ENCODE data around the gene RRP1B.

RRP1B gene

DNA sequence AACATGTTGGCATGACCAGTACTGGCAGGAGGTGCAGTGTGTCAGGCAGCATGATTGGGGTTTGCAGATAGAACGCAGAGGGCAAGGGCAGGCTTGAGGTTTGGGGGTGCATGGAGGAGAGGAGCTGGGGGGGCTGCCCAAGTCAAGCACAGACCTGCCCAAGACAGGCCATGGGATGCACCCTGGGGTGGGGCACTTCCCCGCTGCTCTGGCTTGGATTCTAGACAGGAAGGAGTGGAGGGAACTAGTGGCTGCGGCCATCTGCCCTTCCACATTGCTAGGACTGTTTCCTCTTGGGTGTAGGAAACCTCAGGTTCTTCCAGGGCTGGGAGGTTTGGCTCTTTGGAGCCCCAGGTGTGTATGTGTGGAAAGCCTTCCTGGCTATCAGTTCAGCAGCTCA, 62.6 kb downstream of the RRP1B start:
- Histone ChIP-seq H3K9ac (ENCODE audit: insufficient read length, low read depth) (peak overlapping the region; percentile 21), H3K36me3 (ENCODE audit: insufficient read depth, insufficient read length, low read length) (peaks cover 40% of the 10 kb centered on the region), H3K9me3 (ENCODE audit: insufficient read depth, low read length) (no peaks in the 10 kb centered on the region), H3K4me1 (ENCODE audit: insufficient read depth, insufficient read length) (peaks cover 25% of the 10 kb centered on the region), H3K4me3 (ENCODE audit: insufficient read length, low read depth) (no peak overlapping the region), H3K27me3 (ENCODE audit: insufficient read depth, insufficient read length) (peaks cover 34% of the 10 kb centered on the region)
- TF ChIP-seq SUZ12 (IDR thresholded peaks at IDR 0.05; ENCODE audit: extremely low read depth, insufficient read depth, insufficient read length) (no peak), YY1 (IDR thresholded peaks at IDR 0.05; ENCODE audit: insufficient read depth, insufficient read length) (no peak), ZNF274 (IDR thresholded peaks at IDR 0.05; ENCODE audit: low read depth, low read length) (no peak)
- no peak for DNase-seq (ENCODE audit: low read depth, low spot score)

DNA sequence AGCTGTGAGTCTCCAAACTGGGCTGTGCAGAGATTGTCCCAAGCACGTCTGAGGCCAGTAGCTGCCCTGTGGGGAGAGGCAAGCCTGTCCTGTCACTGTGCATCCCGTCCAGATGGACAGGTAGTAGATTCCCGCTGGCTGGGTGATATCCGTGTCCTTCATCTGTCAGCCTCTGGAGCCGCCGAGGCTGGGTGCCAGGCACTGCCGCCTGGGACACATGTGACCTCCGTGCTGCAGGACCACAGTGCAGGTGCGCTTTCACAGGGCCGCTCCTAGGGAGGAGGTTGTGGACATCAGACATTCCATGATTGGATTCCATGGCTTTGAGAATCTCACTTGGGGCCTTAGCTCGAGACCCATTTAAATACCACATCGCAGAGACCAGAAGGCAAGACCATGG, 64.3 kb downstream of the RRP1B start:
- DNase-seq (ENCODE audit: low read depth, low spot score): no peak
- Histone ChIP-seq H3K36me3 (ENCODE audit: insufficient read depth, insufficient read length, low read length) (peaks cover 43% of the 10 kb centered on the region), H3K27me3 (ENCODE audit: insufficient read depth, insufficient read length) (peaks cover 18% of the 10 kb centered on the region), H3K9ac (ENCODE audit: insufficient read length, low read depth) (peak overlapping the region; percentile 18), H3K9me3 (ENCODE audit: insufficient read depth, low read length) (no peaks in the 10 kb centered on the region), H3K4me1 (ENCODE audit: insufficient read depth, insufficient read length) (peaks cover 36% of the 10 kb centered on the region), H3K4me3 (ENCODE audit: insufficient read length, low read depth) (no peak overlapping the region)
- no peak for TF ChIP-seq ZNF274 (IDR thresholded peaks at IDR 0.05; ENCODE audit: low read depth, low read length)
- no peak for TF ChIP-seq YY1 (IDR thresholded peaks at IDR 0.05; ENCODE audit: insufficient read depth, insufficient read length)
- TF ChIP-seq SUZ12 (IDR thresholded peaks at IDR 0.05; ENCODE audit: extremely low read depth, insufficient read depth, insufficient read length): no peak

- no peak for DNase-seq (ENCODE audit: low read depth, low spot score)
- Histone ChIP-seq H3K9me3 (ENCODE audit: insufficient read depth, low read length) (no peaks in the 10 kb centered on the region), H3K4me3 (ENCODE audit: insufficient read length, low read depth) (no peak overlapping the region), H3K27me3 (ENCODE audit: insufficient read depth, insufficient read length) (no peaks in the 10 kb centered on the region), H3K4me1 (ENCODE audit: insufficient read depth, insufficient read length) (peaks cover 24% of the 10 kb centered on the region), H3K9ac (ENCODE audit: insufficient read length, low read depth) (no peak overlapping the region), H3K36me3 (ENCODE audit: insufficient read depth, insufficient read length, low read length) (peaks cover 38% of the 10 kb centered on the region)
- TF ChIP-seq YY1 (IDR thresholded peaks at IDR 0.05; ENCODE audit: insufficient read depth, insufficient read length) (no peak), SUZ12 (IDR thresholded peaks at IDR 0.05; ENCODE audit: extremely low read depth, insufficient read depth, insufficient read length) (no peak), ZNF274 (IDR thresholded peaks at IDR 0.05; ENCODE audit: low read depth, low read length) (no peak)
These were observed 67.5 kb downstream of the RRP1B start for GRCh38 chr21:43726686-43727518.

DNA sequence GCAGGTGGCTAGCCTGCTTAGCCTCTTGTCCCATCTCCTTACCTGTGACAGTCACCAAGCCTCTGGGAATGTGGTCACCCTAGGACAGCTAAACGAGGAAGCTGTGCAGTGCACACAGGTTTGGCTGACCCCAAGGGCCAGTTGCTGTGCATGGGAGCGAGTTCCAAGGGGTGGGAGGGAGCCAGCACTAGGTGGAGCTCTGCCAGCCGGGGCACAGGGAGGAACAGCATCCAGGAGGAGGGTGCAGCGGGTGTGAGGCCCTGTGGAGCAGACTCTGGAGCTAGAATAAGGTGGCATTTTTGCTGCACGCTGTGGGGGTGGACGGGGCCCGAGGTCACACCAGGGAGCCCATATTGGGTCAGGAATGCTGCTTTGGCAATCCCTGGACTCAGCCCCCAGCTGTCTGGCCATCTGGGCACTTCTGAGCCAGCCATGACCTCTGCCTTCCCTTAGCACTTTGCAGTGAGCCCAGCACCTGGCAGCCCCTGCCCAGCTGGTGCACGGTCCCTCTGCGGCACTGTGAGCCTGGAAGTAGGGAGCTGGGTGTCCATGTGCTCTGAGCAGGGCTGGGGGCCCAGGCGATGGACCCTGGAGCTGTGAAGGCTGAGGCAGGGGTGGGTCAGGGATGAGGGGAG, 68.3 kb downstream of the RRP1B start:
- peaks cover 22% of the 10 kb centered on the region for H3K4me1 ChIP-seq (ENCODE audit: insufficient read depth, insufficient read length)
- H3K4me3 ChIP-seq (ENCODE audit: insufficient read length, low read depth): peak overlapping the region; percentile 59
- no peaks in the 10 kb centered on the region for H3K27me3 ChIP-seq (ENCODE audit: insufficient read depth, insufficient read length)
- DNase-seq (ENCODE audit: low read depth, low spot score): no peak
- H3K9ac ChIP-seq (ENCODE audit: insufficient read length, low read depth): peak overlapping the region; percentile 88
- H3K36me3 ChIP-seq (ENCODE audit: insufficient read depth, insufficient read length, low read length): peaks cover 36% of the 10 kb centered on the region
- H3K9me3 ChIP-seq (ENCODE audit: insufficient read depth, low read length): no peaks in the 10 kb centered on the region
- TF ChIP-seq YY1 (IDR thresholded peaks at IDR 0.05; ENCODE audit: insufficient read depth, insufficient read length) (no peak), ZNF274 (IDR thresholded peaks at IDR 0.05; ENCODE audit: low read depth, low read length) (no peak), SUZ12 (IDR thresholded peaks at IDR 0.05; ENCODE audit: extremely low read depth, insufficient read depth, insufficient read length) (no peak)

DNA sequence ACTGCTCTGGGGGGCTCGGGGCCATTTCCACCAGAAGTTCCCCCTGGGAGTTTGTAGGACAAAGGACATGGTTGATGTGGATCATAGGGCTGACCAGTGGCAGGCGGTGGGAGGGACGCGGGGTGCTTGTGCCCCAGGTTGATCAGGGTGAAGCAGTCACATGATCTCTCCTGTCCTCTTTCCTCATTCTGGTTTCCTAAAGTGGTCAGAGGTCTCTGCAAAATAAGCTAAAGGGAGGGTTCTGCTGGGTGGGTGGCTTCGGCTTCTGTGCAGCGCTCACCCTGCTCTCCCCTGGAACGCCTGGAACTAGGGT, 68.8 kb downstream of the RRP1B start:
- Histone ChIP-seq H3K27me3 (ENCODE audit: insufficient read depth, insufficient read length) (no peaks in the 10 kb centered on the region), H3K9ac (ENCODE audit: insufficient read length, low read depth) (peak overlapping the region; percentile 88), H3K9me3 (ENCODE audit: insufficient read depth, low read length) (no peaks in the 10 kb centered on the region), H3K36me3 (ENCODE audit: insufficient read depth, insufficient read length, low read length) (peaks cover 35% of the 10 kb centered on the region), H3K4me1 (ENCODE audit: insufficient read depth, insufficient read length) (peaks cover 22% of the 10 kb centered on the region), H3K4me3 (ENCODE audit: insufficient read length, low read depth) (peak overlapping the region; percentile 59)
- TF ChIP-seq ZNF274 (IDR thresholded peaks at IDR 0.05; ENCODE audit: low read depth, low read length) (no peak), YY1 (IDR thresholded peaks at IDR 0.05; ENCODE audit: insufficient read depth, insufficient read length) (no peak), SUZ12 (IDR thresholded peaks at IDR 0.05; ENCODE audit: extremely low read depth, insufficient read depth, insufficient read length) (no peak)
- no peak for DNase-seq (ENCODE audit: low read depth, low spot score)

DNA sequence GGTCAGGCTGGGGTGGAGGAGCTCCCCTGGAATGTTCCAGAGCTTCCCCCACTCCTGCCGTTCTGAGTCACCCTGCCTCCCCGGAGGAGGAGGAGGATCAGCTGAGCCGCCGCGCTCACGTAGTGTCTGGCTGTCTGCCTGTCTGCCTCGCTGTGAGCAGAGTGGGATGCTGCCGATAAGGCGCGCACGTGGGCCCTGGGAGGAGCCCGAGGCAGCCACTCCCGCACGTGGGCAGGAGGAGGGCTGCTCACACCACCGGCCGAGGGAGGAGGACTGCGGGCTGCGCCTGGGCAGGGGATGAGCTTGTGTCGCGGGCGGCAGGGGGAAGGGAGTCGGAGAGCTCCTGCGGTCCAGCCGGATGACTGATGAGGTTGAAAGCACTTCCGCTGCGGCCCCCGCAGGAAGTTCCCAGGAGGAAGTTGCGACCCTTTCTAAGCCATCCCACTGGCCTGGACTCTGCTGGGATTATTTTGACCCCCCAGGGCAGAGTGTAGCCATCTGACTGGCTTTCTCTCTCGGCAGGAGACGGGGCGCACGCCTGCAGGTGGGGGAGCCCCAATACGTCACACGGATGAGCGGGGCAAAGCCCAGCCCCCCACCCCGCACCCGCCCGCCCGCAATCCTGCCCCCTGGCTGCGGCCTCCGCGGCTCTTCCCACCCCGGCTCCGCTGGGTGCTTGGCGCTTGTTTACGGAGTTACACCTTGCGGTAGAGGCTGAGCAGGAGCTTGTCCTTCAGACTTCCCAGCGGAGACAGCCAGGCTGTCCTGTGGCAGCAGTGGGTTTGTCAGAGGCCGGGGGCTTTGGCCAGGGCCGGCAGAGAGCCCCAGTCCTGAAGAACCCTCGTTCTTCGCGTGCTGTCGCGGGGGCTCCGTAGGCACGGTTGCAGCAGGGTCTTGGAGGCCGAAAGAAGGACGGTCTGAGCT, 69.4 kb downstream of the RRP1B start:
- Histone ChIP-seq H3K36me3 (ENCODE audit: insufficient read depth, insufficient read length, low read length) (peaks cover 33% of the 10 kb centered on the region), H3K27me3 (ENCODE audit: insufficient read depth, insufficient read length) (no peaks in the 10 kb centered on the region), H3K9me3 (ENCODE audit: insufficient read depth, low read length) (no peaks in the 10 kb centered on the region), H3K4me1 (ENCODE audit: insufficient read depth, insufficient read length) (peaks cover 25% of the 10 kb centered on the region), H3K4me3 (ENCODE audit: insufficient read length, low read depth) (peak overlapping the region; percentile 59), H3K9ac (ENCODE audit: insufficient read length, low read depth) (peak overlapping the region; percentile 88)
- TF ChIP-seq ZNF274 (IDR thresholded peaks at IDR 0.05; ENCODE audit: low read depth, low read length): no peak
- no peak for TF ChIP-seq YY1 (IDR thresholded peaks at IDR 0.05; ENCODE audit: insufficient read depth, insufficient read length)
- TF ChIP-seq SUZ12 (IDR thresholded peaks at IDR 0.05; ENCODE audit: extremely low read depth, insufficient read depth, insufficient read length): no peak
- DNase-seq (ENCODE audit: low read depth, low spot score): peak; percentile 89
